HL-60 (cell line): ENCODE data around the gene GOSR2.

Experiments used
- DNase-seq, 2 experiments: peaks; one replicate each; pipeline ENCODE4 v3.0.0-alpha.2; 2010 to 2020; ENCODE audit warnings: low read depth in 1 of 2, low spot score in 1 of 2
- H3K27ac ChIP-seq: fragments of 250-450 bp; sonication (Bioruptor Pico); replicated peaks from 2 replicates; pipeline ENCODE4 v1.5.1; 2020; ENCODE audit warnings: mild to moderate bottlenecking, moderate library complexity
- H3K27me3 ChIP-seq: fragments of 250-450 bp; sonication (Bioruptor Pico); 2 replicates; pipeline ENCODE4 v1.5.1; 2021; ENCODE audit warnings: mild to moderate bottlenecking, moderate library complexity; ENCODE audit not compliant: insufficient read depth, poor library complexity, severe bottlenecking
- H3K4me3 ChIP-seq: replicated peaks from 2 replicates; pipeline ENCODE4 v1.5.1; 2011; ENCODE audit warnings: mild to moderate bottlenecking, control low read depth, low read length; ENCODE audit not compliant: insufficient read depth
- CTCF ChIP-seq: IDR thresholded peaks from one replicate; pipeline ENCODE4 v1.5.1; 2011; ENCODE audit warnings: low read length, control low read depth, inconsistent platforms; ENCODE audit not compliant: insufficient read depth
- GABPA ChIP-seq: IDR thresholded peaks from 2 replicates; pipeline ENCODE4 v1.6.1; 2012; ENCODE audit warnings: low read depth
- POLR2AphosphoS5 ChIP-seq: IDR thresholded peaks from 2 replicates; pipeline ENCODE4 v1.6.1; 2012; ENCODE audit warnings: low read depth
- SPI1 ChIP-seq: IDR thresholded peaks from 2 replicates; pipeline ENCODE4 v1.6.1; 2012; ENCODE audit warnings: low read depth, mild to moderate bottlenecking, borderline replicate concordance
- TF ChIP-seq, protein P1 (sequence below): IDR thresholded peaks from 2 replicates; pipeline ENCODE4 v1.6.1; 2012; ENCODE audit warnings: low read depth; ENCODE audit not compliant: insufficient replicate concordance

GOSR2 gene

DNA sequence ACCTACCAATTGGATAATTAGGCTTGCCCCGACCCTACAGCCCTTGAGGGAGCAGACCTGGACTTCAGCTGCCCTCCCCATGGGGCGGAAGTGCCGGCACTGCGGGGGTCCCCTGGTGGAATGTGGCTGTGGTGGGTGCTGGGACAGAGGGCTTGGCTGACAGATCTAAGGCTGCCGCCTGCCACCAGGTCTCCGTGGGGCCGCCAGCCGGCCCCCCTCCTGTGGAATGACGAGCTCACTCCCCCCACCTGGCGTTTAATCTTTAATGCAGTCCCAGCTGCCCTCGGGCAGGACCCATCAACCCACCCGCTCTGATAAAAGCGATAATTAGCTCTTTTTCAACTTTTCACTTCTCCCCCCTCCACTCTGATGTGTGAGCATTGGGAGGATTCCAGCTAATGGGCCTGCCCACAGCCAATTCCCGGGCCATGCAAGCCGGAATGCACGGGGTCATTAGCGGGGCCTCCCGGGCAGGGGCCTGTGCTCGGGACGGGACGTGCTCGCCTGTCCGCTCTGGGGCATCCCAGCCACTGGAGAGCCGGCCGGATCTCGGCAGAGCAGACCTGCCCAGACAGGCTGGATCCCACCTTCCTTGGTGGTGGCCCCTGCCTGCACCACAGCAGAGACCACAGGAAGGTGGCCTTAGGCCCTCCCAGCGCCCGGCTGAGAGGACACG is 28.3 kb upstream of the GOSR2 start:
- TF ChIP-seq GABPA = no peak
- TF ChIP-seq POLR2AphosphoS5 = no peak
- TF ChIP-seq SPI1 = no peak
- no peak for TF ChIP-seq CTCF
- TF ChIP-seq, protein P1, sequence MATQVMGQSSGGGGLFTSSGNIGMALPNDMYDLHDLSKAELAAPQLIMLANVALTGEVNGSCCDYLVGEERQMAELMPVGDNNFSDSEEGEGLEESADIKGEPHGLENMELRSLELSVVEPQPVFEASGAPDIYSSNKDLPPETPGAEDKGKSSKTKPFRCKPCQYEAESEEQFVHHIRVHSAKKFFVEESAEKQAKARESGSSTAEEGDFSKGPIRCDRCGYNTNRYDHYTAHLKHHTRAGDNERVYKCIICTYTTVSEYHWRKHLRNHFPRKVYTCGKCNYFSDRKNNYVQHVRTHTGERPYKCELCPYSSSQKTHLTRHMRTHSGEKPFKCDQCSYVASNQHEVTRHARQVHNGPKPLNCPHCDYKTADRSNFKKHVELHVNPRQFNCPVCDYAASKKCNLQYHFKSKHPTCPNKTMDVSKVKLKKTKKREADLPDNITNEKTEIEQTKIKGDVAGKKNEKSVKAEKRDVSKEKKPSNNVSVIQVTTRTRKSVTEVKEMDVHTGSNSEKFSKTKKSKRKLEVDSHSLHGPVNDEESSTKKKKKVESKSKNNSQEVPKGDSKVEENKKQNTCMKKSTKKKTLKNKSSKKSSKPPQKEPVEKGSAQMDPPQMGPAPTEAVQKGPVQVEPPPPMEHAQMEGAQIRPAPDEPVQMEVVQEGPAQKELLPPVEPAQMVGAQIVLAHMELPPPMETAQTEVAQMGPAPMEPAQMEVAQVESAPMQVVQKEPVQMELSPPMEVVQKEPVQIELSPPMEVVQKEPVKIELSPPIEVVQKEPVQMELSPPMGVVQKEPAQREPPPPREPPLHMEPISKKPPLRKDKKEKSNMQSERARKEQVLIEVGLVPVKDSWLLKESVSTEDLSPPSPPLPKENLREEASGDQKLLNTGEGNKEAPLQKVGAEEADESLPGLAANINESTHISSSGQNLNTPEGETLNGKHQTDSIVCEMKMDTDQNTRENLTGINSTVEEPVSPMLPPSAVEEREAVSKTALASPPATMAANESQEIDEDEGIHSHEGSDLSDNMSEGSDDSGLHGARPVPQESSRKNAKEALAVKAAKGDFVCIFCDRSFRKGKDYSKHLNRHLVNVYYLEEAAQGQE = no peak
- no peak for DNase-seq
- Histone ChIP-seq H3K27ac (no peak overlapping the region), H3K27me3 (peaks cover 4% of the 10 kb centered on the region), H3K4me3 (no peak overlapping the region)

- no peak overlapping the region for H3K4me3 ChIP-seq
- no peak for TF ChIP-seq CTCF
- TF ChIP-seq SPI1 = peak; percentile 50; the same call in 1 of the 2 replicates
- H3K27me3 ChIP-seq = peaks cover 4% of the 10 kb centered on the region
- H3K27ac ChIP-seq = no peak overlapping the region
- DNase-seq = peak in 1 of 2 experiments; percentile 46
These were observed 27.8 kb upstream of the GOSR2 start for GRCh38 chr17:46895171-46895570.

GRCh38 chr17:46896991-46897390 is 26.0 kb upstream of the GOSR2 start:
- no peak overlapping the region for H3K27ac ChIP-seq
- no peak for TF ChIP-seq GABPA
- no peak for TF ChIP-seq SPI1
- TF ChIP-seq, protein P1 = no peak
- no peak for TF ChIP-seq POLR2AphosphoS5
- no peak for TF ChIP-seq CTCF
- no peak overlapping the region for H3K4me3 ChIP-seq
- H3K27me3 ChIP-seq = peaks cover 4% of the 10 kb centered on the region
- no peak for DNase-seq

DNA sequence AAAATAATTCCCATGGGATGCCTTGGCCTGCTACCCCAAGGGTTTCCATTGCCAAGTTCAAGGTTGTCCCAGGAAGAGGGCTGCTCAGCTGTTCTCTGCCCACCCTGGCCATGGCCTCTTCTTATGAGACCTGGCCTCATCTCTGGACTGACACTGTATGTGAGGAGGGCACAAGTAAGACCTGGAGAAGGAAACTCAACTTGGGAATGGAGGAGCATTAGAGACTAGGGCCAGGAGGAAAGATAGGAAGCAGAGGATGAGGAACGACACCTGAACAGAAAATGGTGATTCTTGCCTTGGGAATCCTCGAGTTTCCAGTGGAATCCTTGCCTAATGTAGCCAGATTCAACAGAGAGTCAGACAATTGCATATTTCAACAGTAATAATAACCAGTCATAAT is 24.6 kb upstream of the GOSR2 start:
- Histone ChIP-seq H3K27me3 (peaks cover 2% of the 10 kb centered on the region), H3K27ac (no peak overlapping the region), H3K4me3 (no peak overlapping the region)
- no peak for TF ChIP-seq SPI1
- TF ChIP-seq, protein P1 = no peak
- no peak for TF ChIP-seq GABPA
- TF ChIP-seq POLR2AphosphoS5 = no peak
- no peak for TF ChIP-seq CTCF
- DNase-seq = no peak
